Naive B cell (primary cell): ENCODE measurements around the gene PCDHGA12. TPM values are rescaled to one million over a fixed set of nuclear protein-coding genes. Genes with fewer than 3 reads are reported as not detected.

Experiments used
- ATAC-seq, 2 donors: fragments of 150-1000 bp; cut with Tn5 transposase; 2 replicates each; pipeline ENCODE4 v1.10.0; 2021; ENCODE audit warnings: low read depth in 2 of 2, mild to moderate bottlenecking in 2 of 2, moderate library complexity in 2 of 2
- DNase-seq: peaks from one replicate; pipeline ENCODE4 v3.0.0; 2022
- H3K27ac Mint-ChIP-seq, 6 donors: one replicate each; pipeline ENCODE4 v1.8.0; 2020 to 2022; ENCODE audit warnings: mild to moderate bottlenecking in 6 of 6, mixed read lengths in 6 of 6, moderate library complexity in 5 of 6, inconsistent platforms in 2 of 6
- H3K27me3 Mint-ChIP-seq, 3 donors: one replicate each; pipeline ENCODE4 v1.8.0; 2021 to 2022; ENCODE audit warnings: mixed read lengths in 3 of 3, mild to moderate bottlenecking in 1 of 3
- H3K36me3 Mint-ChIP-seq, 2 donors: one replicate each; pipeline ENCODE4 v1.8.0; 2020 to 2022; ENCODE audit warnings: mixed read lengths in 2 of 2, inconsistent platforms in 1 of 2, mild to moderate bottlenecking in 1 of 2
- H3K4me1 Mint-ChIP-seq, 3 donors: one replicate each; pipeline ENCODE4 v1.8.0; 2020 to 2022; ENCODE audit warnings: mixed read lengths in 3 of 3, inconsistent platforms in 1 of 3, mild to moderate bottlenecking in 1 of 3, moderate library complexity in 1 of 3
- H3K4me3 Mint-ChIP-seq, 8 donors: one replicate each; pipeline ENCODE4 v1.8.0; 2020 to 2022; ENCODE audit warnings: mild to moderate bottlenecking in 8 of 8, mixed read lengths in 8 of 8, moderate library complexity in 8 of 8, inconsistent platforms in 2 of 8
- H3K9me3 Mint-ChIP-seq, 7 donors: one replicate each; pipeline ENCODE4 v1.8.0; 2020 to 2022; ENCODE audit warnings: mixed read lengths in 7 of 7, mild to moderate bottlenecking in 5 of 7, inconsistent platforms in 2 of 7, moderate library complexity in 1 of 7
- polyA plus RNA-seq, 6 donors: library from polyadenylated mRNA; unstranded; fragments of 300-500 nt; fragmentation: Illumina TruSeq; gene quantifications; one replicate each; pipeline ENCODE4 v1.2.3, GENCODE V29; 2021; ENCODE audit warnings: low read depth in 6 of 6

Gene PCDHGA12
- polyA plus RNA-seq, 6 donors from 2014 or later, result 0.09 to 0.16 (median 0.11) TPM; not detected in 3

DNA sequence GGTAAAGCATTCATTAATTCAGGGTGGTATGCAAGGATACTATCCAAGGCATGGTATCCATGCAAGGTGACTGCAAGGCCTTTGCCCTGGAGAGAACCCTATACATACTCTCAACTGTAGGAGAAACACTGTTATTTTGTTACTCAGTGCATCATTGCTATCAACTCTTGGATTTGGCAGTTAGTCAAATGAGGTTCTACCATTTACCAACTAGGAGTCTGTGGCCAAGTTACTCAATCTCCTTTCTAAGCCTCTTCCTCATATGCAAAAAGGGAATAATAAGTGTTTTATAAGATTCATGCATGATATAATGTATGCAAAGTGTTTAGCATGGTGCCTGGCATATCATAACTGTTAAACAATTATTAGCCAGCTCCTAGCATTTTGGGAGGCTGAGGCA lies 49.5 kb downstream of the PCDHGA12 start:
- Mint-ChIP-seq H3K4me3 (no peak overlapping the region), H3K36me3 (no peaks in the 10 kb centered on the region), H3K27ac (no peak overlapping the region), H3K27me3 (peaks cover 59 to 91% (median 84%) of the 10 kb centered on the region in 3 donors), H3K4me1 (peaks cover 23 to 35% (median 31%) of the 10 kb centered on the region in 3 donors), H3K9me3 (peaks cover 0 to 8% (median 0%) of the 10 kb centered on the region in 7 donors)
- no peak for DNase-seq
- ATAC-seq, result no peak

Other genes with a start within 250 kb of the PCDHGA12 start
- not detected for gene PCDHB16, start 248.1 kb upstream of the PCDHGA12 start, polyA plus RNA-seq
- not detected for gene PCDHB9, start 243.3 kb upstream of the PCDHGA12 start, polyA plus RNA-seq
- gene PCDHB10, start 238.2 kb upstream of the PCDHGA12 start, polyA plus RNA-seq, result not detected
- gene PCDHB11, start 230.9 kb upstream of the PCDHGA12 start, polyA plus RNA-seq, result not detected
- not detected for gene PCDHB12, start 221.8 kb upstream of the PCDHGA12 start, polyA plus RNA-seq
- not detected for gene PCDHB13, start 216.6 kb upstream of the PCDHGA12 start, polyA plus RNA-seq
- gene PCDHB14, start 207.2 kb upstream of the PCDHGA12 start, polyA plus RNA-seq, result not detected
- gene PCDHB15, start 185.1 kb upstream of the PCDHGA12 start, polyA plus RNA-seq, result not detected
- under 1 TPM in 1 of 6 donors, not detected in 5; 0.20 TPM for gene SLC25A2, start 126.5 kb upstream of the PCDHGA12 start, polyA plus RNA-seq
- gene TAF7, start 109.7 kb upstream of the PCDHGA12 start, polyA plus RNA-seq, result 100 to 1,000 TPM; 270 to 315 (median 285) TPM
- not detected for gene PCDHGA1, start 100.0 kb upstream of the PCDHGA12 start, polyA plus RNA-seq
- not detected for gene PCDHGA2, start 91.7 kb upstream of the PCDHGA12 start, polyA plus RNA-seq
- gene PCDHGA3, start 86.7 kb upstream of the PCDHGA12 start, polyA plus RNA-seq, result not detected
- not detected for gene PCDHGB1, start 80.4 kb upstream of the PCDHGA12 start, polyA plus RNA-seq
- under 1 TPM in 2 of 6 donors, not detected in 4; 0.14 to 0.16 TPM for gene PCDHGA4, start 75.5 kb upstream of the PCDHGA12 start, polyA plus RNA-seq
- under 1 TPM in 3 of 6 donors, not detected in 3; 0.27 to 0.82 (median 0.74) TPM for gene PCDHGB2, start 70.5 kb upstream of the PCDHGA12 start, polyA plus RNA-seq
- gene PCDHGA5, start 66.3 kb upstream of the PCDHGA12 start, polyA plus RNA-seq, result under 1 TPM in 1 of 6 donors, not detected in 5; 0.10 TPM
- under 1 TPM in 1 of 6 donors, not detected in 5; 0.21 TPM for gene PCDHGB3, start 60.3 kb upstream of the PCDHGA12 start, polyA plus RNA-seq
- gene PCDHGA6, start 56.6 kb upstream of the PCDHGA12 start, polyA plus RNA-seq, result under 1 TPM in 1 of 6 donors, not detected in 5; 0.08 TPM
- not detected for gene PCDHGA7, start 47.8 kb upstream of the PCDHGA12 start, polyA plus RNA-seq
- under 1 TPM in 1 of 6 donors, not detected in 5; 0.15 TPM for gene PCDHGB4, start 42.8 kb upstream of the PCDHGA12 start, polyA plus RNA-seq
- not detected for gene PCDHGA8, start 37.9 kb upstream of the PCDHGA12 start, polyA plus RNA-seq
- under 1 TPM in 3 of 6 donors, not detected in 3; 0.12 to 0.27 (median 0.20) TPM for gene PCDHGB5, start 32.6 kb upstream of the PCDHGA12 start, polyA plus RNA-seq
- gene PCDHGA9, start 27.7 kb upstream of the PCDHGA12 start, polyA plus RNA-seq, result under 1 TPM in 1 of 6 donors, not detected in 5; 0.25 TPM
- under 1 TPM in 2 of 6 donors, not detected in 4; 0.11 to 0.17 TPM for gene PCDHGB6, start 22.5 kb upstream of the PCDHGA12 start, polyA plus RNA-seq
- under 1 TPM in 1 of 6 donors, not detected in 5; 0.05 TPM for gene PCDHGA10, start 17.5 kb upstream of the PCDHGA12 start, polyA plus RNA-seq
- gene PCDHGB7, start 12.8 kb upstream of the PCDHGA12 start, polyA plus RNA-seq, result not detected
- not detected for gene PCDHGA11, start 9.5 kb upstream of the PCDHGA12 start, polyA plus RNA-seq
- under 1 TPM in 3 of 6 donors, not detected in 3; 0.35 to 0.86 (median 0.61) TPM for gene PCDHGC3, start 45.5 kb downstream of the PCDHGA12 start, polyA plus RNA-seq
- not detected for gene PCDHGC4, start 54.5 kb downstream of the PCDHGA12 start, polyA plus RNA-seq
- gene PCDHGC5, start 58.6 kb downstream of the PCDHGA12 start, polyA plus RNA-seq, result not detected
- 10 to 100 TPM; 29.5 to 54.9 (median 45.9) TPM for gene DIAPH1, start 188.5 kb downstream of the PCDHGA12 start, polyA plus RNA-seq
- gene HDAC3, start 206.3 kb downstream of the PCDHGA12 start, polyA plus RNA-seq, result 100 to 1,000 TPM in 3 of 6 donors, 10 to 100 TPM in 3; 88.0 to 173 (median 99.5) TPM
- gene RELL2, start 206.5 kb downstream of the PCDHGA12 start, polyA plus RNA-seq, result 1 to 10 TPM; 1.3 to 3.8 (median 2.3) TPM
- gene FCHSD1, start 220.9 kb downstream of the PCDHGA12 start, polyA plus RNA-seq, result 10 to 100 TPM in 2 of 6 donors, 1 to 10 TPM in 4; 4.9 to 12.1 (median 8.2) TPM